ENCODE results near the gene TCF4.

TCF4 gene

GRCh38 chr18:55422456-55423180, 165.4 kb downstream of the TCF4 start:
- Histone ChIP-seq H3K27ac (ENCODE audit: low read depth, low read length) (peak overlapping the region; percentile 73), H3K4me1 (ENCODE audit: control insufficient read depth, insufficient read depth, low read length, unreplicated experiment) (peaks cover 28% of the 10 kb centered on the region), H3K36me3 (ENCODE audit: insufficient read depth, low read length) (no peaks in the 10 kb centered on the region), H2AFZ (ENCODE audit: low read length, unreplicated experiment) (peak overlapping the region; percentile 61), H3K4me3 (ENCODE audit: low read depth, low read length) (peak overlapping the region; percentile 89), H3K79me2 (ENCODE audit: control insufficient read depth, insufficient read depth, low read length, unreplicated experiment) (peaks cover 47% of the 10 kb centered on the region), H3K27me3 (ENCODE audit: insufficient read depth, low read length) (no peaks in the 10 kb centered on the region)

GRCh38 chr18:55421615-55422419, 166.2 kb downstream of the TCF4 start:
- Histone ChIP-seq H3K4me3 (ENCODE audit: low read depth, low read length) (peak overlapping the region; percentile 89), H2AFZ (ENCODE audit: low read length, unreplicated experiment) (peak overlapping the region; percentile 86), H3K27me3 (ENCODE audit: insufficient read depth, low read length) (no peaks in the 10 kb centered on the region), H3K4me1 (ENCODE audit: control insufficient read depth, insufficient read depth, low read length, unreplicated experiment) (peaks cover 32% of the 10 kb centered on the region), H3K79me2 (ENCODE audit: control insufficient read depth, insufficient read depth, low read length, unreplicated experiment) (peaks cover 47% of the 10 kb centered on the region), H3K27ac (ENCODE audit: low read depth, low read length) (peak overlapping the region; percentile 73), H3K36me3 (ENCODE audit: insufficient read depth, low read length) (no peaks in the 10 kb centered on the region)

- H3K79me2 ChIP-seq (ENCODE audit: control insufficient read depth, insufficient read depth, low read length, unreplicated experiment) = peaks cover 47% of the 10 kb centered on the region
- H3K27me3 ChIP-seq (ENCODE audit: insufficient read depth, low read length) = no peaks in the 10 kb centered on the region
- peak overlapping the region; percentile 89 for H3K4me3 ChIP-seq (ENCODE audit: low read depth, low read length)
- H2AFZ ChIP-seq (ENCODE audit: low read length, unreplicated experiment) = peak overlapping the region; percentile 86
- H3K27ac ChIP-seq (ENCODE audit: low read depth, low read length) = peak overlapping the region; percentile 73
- H3K36me3 ChIP-seq (ENCODE audit: insufficient read depth, low read length) = no peaks in the 10 kb centered on the region
- H3K4me1 ChIP-seq (ENCODE audit: control insufficient read depth, insufficient read depth, low read length, unreplicated experiment) = peaks cover 32% of the 10 kb centered on the region
Measured at GRCh38 chr18:55421308-55421614, 166.7 kb downstream of the TCF4 start.

- peak overlapping the region; percentile 73 for H3K27ac ChIP-seq (ENCODE audit: low read depth, low read length)
- H2AFZ ChIP-seq (ENCODE audit: low read length, unreplicated experiment) = peak overlapping the region; percentile 28
- H3K4me1 ChIP-seq (ENCODE audit: control insufficient read depth, insufficient read depth, low read length, unreplicated experiment) = peaks cover 32% of the 10 kb centered on the region
- peaks cover 49% of the 10 kb centered on the region for H3K79me2 ChIP-seq (ENCODE audit: control insufficient read depth, insufficient read depth, low read length, unreplicated experiment)
- H3K4me3 ChIP-seq (ENCODE audit: low read depth, low read length) = peak overlapping the region; percentile 89
- H3K27me3 ChIP-seq (ENCODE audit: insufficient read depth, low read length) = no peaks in the 10 kb centered on the region
- H3K36me3 ChIP-seq (ENCODE audit: insufficient read depth, low read length) = no peaks in the 10 kb centered on the region
Measured at GRCh38 chr18:55420665-55421307, 167.2 kb downstream of the TCF4 start.

- H3K36me3 ChIP-seq (ENCODE audit: insufficient read depth, low read length) = no peaks in the 10 kb centered on the region
- no peaks in the 10 kb centered on the region for H3K27me3 ChIP-seq (ENCODE audit: insufficient read depth, low read length)
- peak overlapping the region; percentile 73; the same call in 1 of the 2 replicates for H3K27ac ChIP-seq (ENCODE audit: low read depth, low read length)
- H3K79me2 ChIP-seq (ENCODE audit: control insufficient read depth, insufficient read depth, low read length, unreplicated experiment) = peaks cover 50% of the 10 kb centered on the region
- no peak overlapping the region for H2AFZ ChIP-seq (ENCODE audit: low read length, unreplicated experiment)
- H3K4me3 ChIP-seq (ENCODE audit: low read depth, low read length) = peak overlapping the region; percentile 89
- peaks cover 32% of the 10 kb centered on the region for H3K4me1 ChIP-seq (ENCODE audit: control insufficient read depth, insufficient read depth, low read length, unreplicated experiment)
Measured at GRCh38 chr18:55419947-55420664, 167.9 kb downstream of the TCF4 start.

- Histone ChIP-seq H2AFZ (ENCODE audit: low read length, unreplicated experiment) (no peak overlapping the region), H3K36me3 (ENCODE audit: insufficient read depth, low read length) (no peaks in the 10 kb centered on the region), H3K79me2 (ENCODE audit: control insufficient read depth, insufficient read depth, low read length, unreplicated experiment) (peaks cover 50% of the 10 kb centered on the region), H3K27me3 (ENCODE audit: insufficient read depth, low read length) (no peaks in the 10 kb centered on the region), H3K27ac (ENCODE audit: low read depth, low read length) (no peak overlapping the region), H3K4me3 (ENCODE audit: low read depth, low read length) (peak overlapping the region; percentile 89; the same call in 1 of the 2 replicates), H3K4me1 (ENCODE audit: control insufficient read depth, insufficient read depth, low read length, unreplicated experiment) (peaks cover 39% of the 10 kb centered on the region)
Measured at GRCh38 chr18:55419132-55419946, 168.7 kb downstream of the TCF4 start.

GRCh38 chr18:55418439-55418838, 169.6 kb downstream of the TCF4 start:
- no peak overlapping the region for H3K4me3 ChIP-seq (ENCODE audit: low read depth, low read length)
- H3K79me2 ChIP-seq (ENCODE audit: control insufficient read depth, insufficient read depth, low read length, unreplicated experiment) = peaks cover 50% of the 10 kb centered on the region
- no peak overlapping the region for H3K27ac ChIP-seq (ENCODE audit: low read depth, low read length)

GRCh38 chr18:55416791-55417190, 171.2 kb downstream of the TCF4 start:
- Histone ChIP-seq H3K27ac (ENCODE audit: low read depth, low read length) (no peak overlapping the region), H3K79me2 (ENCODE audit: control insufficient read depth, insufficient read depth, low read length, unreplicated experiment) (peaks cover 42% of the 10 kb centered on the region), H3K36me3 (ENCODE audit: insufficient read depth, low read length) (no peaks in the 10 kb centered on the region), H2AFZ (ENCODE audit: low read length, unreplicated experiment) (no peak overlapping the region), H3K27me3 (ENCODE audit: insufficient read depth, low read length) (no peaks in the 10 kb centered on the region), H3K4me3 (ENCODE audit: low read depth, low read length) (no peak overlapping the region), H3K4me1 (ENCODE audit: control insufficient read depth, insufficient read depth, low read length, unreplicated experiment) (peaks cover 49% of the 10 kb centered on the region)

More at GRCh38 chr18:55418439-55418838, 169.6 kb downstream of the TCF4 start:
- Histone ChIP-seq H3K27me3 (ENCODE audit: insufficient read depth, low read length) (no peaks in the 10 kb centered on the region), H3K36me3 (ENCODE audit: insufficient read depth, low read length) (no peaks in the 10 kb centered on the region), H2AFZ (ENCODE audit: low read length, unreplicated experiment) (no peak overlapping the region), H3K4me1 (ENCODE audit: control insufficient read depth, insufficient read depth, low read length, unreplicated experiment) (peaks cover 45% of the 10 kb centered on the region)

GRCh38 chr18:55415258-55415871, 172.6 kb downstream of the TCF4 start:
- Histone ChIP-seq H2AFZ (ENCODE audit: low read length, unreplicated experiment) (no peak overlapping the region), H3K79me2 (ENCODE audit: control insufficient read depth, insufficient read depth, low read length, unreplicated experiment) (peaks cover 36% of the 10 kb centered on the region), H3K36me3 (ENCODE audit: insufficient read depth, low read length) (no peaks in the 10 kb centered on the region), H3K4me3 (ENCODE audit: low read depth, low read length) (0 out of 2 replicates have a peak overlapping the region, but pooled peaks have one; percentile 16), H3K27me3 (ENCODE audit: insufficient read depth, low read length) (no peaks in the 10 kb centered on the region), H3K4me1 (ENCODE audit: control insufficient read depth, insufficient read depth, low read length, unreplicated experiment) (peaks cover 42% of the 10 kb centered on the region), H3K27ac (ENCODE audit: low read depth, low read length) (no peak overlapping the region)
